GM19463 (cell line): ENCODE results near the gene DTL.

Experiments
- ATAC-seq: cut with Tn5 transposase; IDR thresholded peaks from one replicate; pipeline ENCODE4 v1.9.1; 2021; ENCODE audit warnings: mild to moderate bottlenecking, moderate library complexity; ENCODE audit not compliant: unreplicated experiment

DTL gene

GRCh38 chr1:212035835-212036605 lies 472 bp downstream of the DTL start:
- ATAC-seq = peak; percentile 15

DNA sequence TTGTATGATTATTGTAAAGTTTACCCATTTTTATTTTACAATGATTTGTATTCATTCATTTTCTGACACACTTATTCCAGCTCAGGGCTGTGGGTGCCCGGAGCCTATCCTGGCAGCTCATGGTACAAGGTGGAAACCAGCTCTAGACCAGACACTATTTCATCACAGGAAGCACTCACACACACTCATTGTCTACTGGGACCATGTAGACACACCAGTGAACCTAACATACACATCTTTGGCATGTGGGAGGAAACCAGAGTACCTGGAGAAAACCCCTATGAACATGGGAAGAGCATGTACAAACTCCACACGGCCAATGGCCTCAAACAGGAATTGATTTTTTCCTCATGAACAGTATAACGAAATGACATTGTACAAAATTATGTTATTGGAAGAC lies 2.4 kb downstream of the DTL start:
- ATAC-seq = no peak

DNA sequence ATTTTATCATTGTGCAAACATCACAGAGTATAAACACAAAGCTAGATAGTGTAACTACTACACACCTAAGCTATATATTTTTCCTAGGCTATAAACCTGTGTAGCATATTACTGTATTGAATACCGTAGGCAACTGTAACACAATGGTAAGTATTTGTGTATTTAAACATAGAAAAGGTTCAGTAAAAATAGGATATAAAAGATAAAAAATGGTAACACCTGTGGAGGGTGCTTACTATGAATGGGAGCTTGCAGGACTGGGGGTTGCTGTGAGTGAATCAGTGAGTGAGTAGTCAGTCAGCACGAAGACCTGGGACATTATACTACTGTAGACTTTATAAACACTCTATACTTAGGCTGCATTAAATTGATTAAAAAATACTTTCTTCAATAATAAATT lies 4.1 kb downstream of the DTL start:
- no peak for ATAC-seq

GRCh38 chr1:212040629-212041412 lies 5.3 kb downstream of the DTL start:
- no peak for ATAC-seq

GRCh38 chr1:212042436-212042835 lies 6.9 kb downstream of the DTL start:
- ATAC-seq = no peak

DNA sequence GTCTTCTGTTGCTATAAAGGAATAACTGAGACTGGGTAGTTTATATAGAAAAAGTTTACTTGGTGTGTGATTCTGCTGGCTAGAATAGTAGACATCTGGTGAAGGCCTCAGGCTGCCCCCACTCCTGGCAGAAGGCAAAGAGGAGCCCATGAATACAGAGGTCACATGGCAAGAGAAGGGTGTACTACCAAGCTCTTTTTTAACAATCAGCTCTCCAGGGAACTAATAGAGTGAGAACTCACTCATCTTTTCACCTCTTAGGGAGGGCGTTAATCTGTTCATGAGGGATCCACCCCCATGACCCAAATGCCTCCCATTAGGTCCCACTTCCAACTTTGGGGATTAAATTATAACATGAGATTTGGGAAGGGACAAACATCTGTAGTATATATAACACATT lies 9.3 kb downstream of the DTL start:
- no peak for ATAC-seq

DNA sequence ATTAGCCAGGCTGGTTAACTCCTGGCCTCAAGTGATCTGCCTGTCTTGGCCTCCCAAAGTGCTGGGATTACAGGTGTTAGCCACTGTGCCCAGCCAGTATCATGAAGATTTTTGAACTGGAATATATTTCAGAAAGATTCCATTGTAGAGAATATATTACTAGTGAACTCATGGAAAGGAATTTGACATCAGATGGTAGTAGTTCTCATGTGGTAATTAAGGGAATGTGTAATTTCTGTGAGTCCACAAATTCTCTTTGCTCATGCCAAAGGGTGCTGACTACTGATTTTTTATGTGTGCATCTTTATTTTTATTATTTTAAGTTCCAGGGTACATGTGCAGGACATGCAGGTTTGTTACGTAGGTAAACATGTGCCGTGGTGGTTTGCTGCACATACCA lies 10.4 kb downstream of the DTL start:
- ATAC-seq = no peak

DNA sequence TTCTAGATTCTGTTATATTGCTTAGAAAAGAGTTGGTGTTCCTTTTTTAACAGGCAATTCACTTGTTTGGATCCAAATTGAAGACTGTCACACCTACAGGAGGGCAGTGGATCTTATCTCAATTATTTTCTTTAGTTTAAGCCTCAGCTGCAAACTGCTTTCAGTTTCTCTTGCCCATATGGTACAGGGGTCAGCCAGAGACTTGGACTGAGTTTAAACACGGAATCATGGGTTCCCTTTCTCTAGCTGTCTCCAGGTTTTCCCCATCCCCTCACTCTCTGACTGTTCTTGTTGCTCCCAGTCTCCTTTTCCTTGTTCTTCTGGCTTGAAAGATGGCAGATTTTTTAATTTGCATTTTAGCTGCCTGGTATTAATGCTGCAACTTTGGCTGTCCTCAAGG lies 18.4 kb downstream of the DTL start:
- ATAC-seq = no peak

GRCh38 chr1:212055333-212055732 lies 19.8 kb downstream of the DTL start:
- ATAC-seq = no peak

GRCh38 chr1:212060632-212061472 lies 25.3 kb downstream of the DTL start:
- no peak for ATAC-seq

DNA sequence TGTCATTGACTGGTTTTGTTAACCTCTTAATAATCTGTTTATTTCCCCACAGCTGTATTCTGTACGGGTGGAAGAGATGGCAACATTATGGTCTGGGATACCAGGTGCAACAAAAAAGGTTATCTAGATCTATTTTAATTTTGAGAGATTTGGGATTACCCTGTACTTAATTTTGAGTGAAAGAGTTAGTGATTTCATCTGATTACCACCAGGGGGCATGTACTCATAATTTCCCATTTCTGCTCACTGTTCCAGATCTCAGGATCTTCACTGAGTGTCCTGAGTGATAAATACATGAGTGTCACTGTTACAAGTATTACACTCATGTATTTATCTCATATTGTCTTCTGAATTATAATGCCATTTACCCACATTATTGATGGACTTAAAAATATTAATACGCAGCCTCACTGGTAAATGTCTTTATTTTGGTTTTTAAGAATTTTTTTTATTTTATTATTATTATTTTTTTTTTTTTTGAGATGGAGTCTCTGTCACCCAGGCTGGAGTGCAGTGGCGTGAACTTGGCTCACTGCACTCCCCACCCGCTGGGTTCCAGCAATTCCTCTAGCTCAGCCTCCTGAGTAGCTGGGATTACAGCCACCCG lies 27.4 kb downstream of the DTL start:
- ATAC-seq = no peak

DNA sequence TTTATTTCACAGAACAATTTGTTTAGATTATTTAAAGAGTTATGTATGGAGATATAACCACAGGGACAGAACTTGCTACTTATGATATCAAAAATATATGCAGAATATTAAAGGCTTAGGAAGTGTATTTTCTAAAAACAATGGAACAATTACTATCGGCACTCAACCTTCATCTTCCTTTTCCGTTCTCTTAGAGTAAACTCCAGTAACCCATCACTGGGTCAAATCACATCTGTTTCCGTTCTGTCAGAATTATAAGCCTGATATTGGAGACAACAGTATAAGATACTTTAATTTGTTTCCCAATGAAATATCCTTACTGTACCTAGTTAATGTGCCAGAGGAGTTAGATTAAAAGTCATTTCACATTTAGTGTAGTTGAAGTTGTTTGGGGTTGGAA lies 32.2 kb downstream of the DTL start:
- ATAC-seq = no peak

GRCh38 chr1:212070720-212071302 lies 35.3 kb downstream of the DTL start:
- no peak for ATAC-seq

GRCh38 chr1:212072047-212072446 lies 36.5 kb downstream of the DTL start:
- no peak for ATAC-seq

GRCh38 chr1:212073490-212073889 lies 37.9 kb downstream of the DTL start:
- ATAC-seq = no peak

DNA sequence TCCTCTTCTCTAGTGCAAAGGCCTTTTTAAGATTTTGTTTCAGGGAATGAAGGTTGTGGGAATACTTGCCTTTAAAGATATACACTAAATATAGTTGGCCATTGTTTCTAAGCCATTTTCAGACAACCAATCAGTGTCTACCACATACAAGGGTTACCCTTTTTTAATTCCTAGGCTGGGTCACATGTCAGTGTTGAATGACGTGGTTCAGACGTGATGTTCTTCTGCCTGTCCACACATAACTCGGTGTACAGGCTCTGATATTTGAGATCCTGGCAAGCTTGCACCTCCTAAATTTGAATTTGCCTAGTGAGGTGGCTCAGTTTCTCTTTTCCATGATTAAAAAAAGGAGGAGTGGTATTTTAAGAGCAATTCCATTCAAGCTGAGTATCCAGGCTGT lies 38.8 kb downstream of the DTL start:
- ATAC-seq = no peak

- no peak for ATAC-seq
These were observed 39.3 kb downstream of the DTL start for GRCh38 chr1:212074856-212075255.

DNA sequence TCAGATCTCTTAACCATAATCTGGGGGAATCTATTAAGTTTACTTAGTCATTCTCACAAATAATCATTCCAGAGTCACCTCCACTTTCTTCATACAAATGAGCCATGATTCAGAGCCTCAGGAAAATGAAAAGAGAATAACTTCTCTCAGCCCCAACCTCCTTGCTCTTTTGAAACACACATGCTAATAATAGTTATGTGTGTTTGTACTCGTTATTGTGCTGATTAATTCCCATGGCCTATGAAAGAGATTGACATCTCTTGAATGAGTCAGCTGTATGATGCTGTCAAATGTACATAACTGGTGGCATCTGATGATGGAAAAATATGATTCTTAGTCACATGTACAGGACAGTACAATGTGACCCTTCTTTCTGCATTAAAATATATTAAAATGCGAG lies 41.5 kb downstream of the DTL start:
- ATAC-seq = no peak

DNA sequence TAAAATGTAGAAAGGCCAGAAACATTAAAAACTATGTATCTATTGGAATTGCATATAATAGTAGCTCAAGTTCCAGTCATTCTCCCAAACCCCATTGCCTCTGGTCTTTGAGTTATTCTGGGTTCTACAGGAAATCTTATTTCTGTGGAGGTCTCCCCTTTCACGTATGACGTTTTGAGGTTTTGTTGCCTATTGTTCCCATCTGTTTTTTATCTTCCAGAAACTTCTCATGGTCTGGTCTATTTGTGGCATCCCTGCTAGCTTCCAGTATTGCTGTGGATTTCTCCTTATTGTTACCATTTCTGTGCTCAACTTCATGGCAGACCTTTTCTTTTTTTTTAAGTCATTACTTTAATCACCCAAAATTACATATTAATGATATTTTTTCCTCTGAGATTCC lies 43.3 kb downstream of the DTL start:
- no peak for ATAC-seq

DNA sequence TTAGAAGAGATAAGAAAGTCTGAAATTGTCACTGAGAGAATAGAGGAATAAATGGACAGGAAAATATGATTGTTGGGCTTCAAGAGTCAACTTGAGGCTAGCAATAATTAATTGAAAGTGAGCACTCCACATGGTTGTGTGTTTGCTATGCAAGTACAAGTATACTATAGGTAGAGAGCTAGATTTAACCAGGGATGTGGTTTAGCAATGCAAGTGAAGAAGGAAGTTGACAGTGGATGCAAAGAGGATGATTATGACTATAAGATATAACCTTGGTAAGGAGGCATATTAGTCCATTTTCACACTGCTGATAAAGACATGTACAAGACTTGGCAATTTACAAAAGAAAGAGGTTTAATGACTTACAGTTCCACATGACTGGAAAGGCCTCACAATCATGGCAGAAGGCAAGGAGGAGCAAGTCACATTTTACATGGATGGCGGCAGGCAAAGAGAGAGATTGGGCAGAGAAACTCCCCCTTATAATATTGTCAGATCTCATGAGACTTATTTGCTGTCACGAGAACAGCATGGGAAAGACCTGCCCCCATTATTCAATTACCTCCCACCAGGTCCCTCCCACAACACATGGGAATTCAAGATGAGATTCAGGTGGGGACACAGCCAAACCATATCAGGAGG lies 47.3 kb downstream of the DTL start:
- no peak for ATAC-seq
